ENCODE results near the gene VPS26B.
"Not testable (repeated sequence)": the region's sequence is repeated elsewhere in the genome, so short reads cannot be mapped to it uniquely, and the experiment has no call there.

VPS26B gene

DNA sequence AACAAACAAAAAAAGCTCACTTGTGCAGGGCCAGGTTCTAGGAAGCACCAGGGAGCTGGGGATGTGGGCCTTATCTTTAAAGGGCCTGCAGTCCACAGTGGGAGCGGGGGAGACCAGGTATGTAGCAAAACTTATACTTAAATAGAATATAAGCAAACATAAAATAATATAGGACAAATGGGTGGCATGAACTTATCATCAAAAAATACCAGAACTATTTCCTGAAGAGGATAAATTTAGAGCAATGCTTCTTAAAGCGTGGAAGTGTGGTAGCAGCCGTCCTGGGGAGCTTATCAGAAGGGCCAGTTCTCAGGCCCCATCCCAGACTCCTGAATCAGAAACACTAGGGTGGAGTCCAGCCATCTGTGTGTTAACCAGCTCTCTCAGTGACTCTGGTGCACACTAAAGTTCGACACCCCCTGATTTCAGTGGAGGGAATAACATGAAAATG lies 9.3 kb downstream of the VPS26B start:
- no peak for DNase-seq

DNA sequence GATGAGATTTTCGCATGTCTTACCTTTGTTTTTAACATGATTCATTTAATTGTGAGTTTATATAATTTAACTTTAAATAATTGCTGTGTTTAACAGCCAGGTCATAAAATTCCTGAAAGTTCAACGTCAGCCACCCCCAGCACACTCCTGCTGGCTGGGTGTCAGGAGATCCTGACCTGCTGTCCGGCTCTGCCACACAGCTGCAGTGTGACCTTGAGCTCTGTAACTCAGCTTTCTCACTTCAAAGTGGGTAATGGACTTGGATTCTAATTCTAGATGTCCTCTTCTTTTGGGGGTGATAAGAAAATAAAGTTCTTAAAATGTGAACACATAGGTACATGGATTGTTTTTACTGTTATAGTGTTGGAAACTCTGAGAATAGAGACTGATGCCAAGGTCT lies 10.9 kb downstream of the VPS26B start:
- DNase-seq, result no peak

DNA sequence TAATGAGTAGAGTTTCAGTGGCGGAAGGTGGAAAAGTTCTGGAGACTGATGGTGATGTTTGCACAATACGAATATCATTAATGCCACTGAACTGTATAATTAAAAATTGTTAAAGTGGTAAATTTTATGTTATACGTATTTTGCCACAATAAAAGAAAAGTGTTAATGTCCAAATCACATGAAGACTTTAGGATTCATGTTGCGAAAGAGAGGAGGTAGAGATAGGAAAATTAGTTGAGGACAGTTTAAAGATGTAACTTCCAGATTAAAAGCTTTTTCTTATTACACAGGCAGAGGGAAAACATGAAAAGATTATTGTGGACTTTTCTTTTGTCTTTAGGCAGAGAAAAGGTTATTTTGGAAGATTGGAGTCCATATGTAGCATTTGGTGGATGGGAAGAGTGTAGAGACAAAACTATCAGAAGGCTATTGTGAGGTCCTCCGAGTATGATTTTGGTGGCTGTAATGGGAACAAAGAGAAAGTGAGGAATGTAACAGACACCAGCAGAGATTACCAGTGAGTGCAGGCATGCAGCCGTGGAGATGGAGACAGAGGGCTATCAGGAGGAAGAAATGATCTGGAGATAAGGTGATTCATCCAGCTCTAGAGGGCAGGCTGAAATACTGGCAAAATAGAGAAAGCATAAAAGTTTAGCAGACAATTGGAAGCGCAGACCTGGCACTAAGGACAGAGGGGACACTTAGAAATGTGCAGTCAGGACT lies 12.5 kb downstream of the VPS26B start:
- DNase-seq, result no peak

DNA sequence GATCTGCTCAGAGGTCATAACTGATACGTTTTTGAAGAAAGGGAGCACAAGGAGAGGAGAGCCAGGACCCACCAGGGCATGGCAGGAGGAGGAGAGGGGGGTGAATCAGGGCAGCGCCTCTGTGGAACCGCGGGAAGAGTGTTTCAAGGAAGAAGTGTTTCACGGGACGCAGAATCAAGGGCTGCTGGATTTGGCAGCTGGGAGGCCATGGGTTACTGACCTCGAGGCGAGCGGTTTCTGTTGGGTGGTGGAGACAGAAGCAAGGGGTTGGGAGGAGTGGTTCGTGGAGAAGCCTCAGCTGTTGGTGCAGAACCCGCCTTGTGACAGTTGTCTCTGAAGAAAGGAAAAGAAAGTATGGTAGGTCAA lies 13.1 kb downstream of the VPS26B start:
- no peak for DNase-seq

DNA sequence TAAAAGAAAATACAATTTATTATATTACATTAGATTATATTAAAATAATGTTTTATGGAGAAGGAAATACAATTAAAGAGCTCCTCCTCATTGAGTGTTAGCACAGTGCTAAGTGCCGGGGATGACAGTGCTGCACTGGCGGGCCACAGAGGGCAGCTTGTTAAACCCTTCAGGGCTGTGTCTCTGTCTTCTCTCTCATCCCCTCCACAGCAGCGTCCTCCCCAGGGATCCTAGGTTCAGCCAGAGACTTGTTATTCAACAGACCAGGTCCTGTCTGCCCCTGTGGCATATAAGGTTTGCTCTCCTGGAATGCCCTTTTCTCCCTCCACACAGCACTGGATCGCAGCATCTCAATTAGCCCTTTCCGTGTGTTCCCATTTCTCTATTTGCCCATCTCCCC lies 14.5 kb downstream of the VPS26B start:
- DNase-seq, result no peak

DNA sequence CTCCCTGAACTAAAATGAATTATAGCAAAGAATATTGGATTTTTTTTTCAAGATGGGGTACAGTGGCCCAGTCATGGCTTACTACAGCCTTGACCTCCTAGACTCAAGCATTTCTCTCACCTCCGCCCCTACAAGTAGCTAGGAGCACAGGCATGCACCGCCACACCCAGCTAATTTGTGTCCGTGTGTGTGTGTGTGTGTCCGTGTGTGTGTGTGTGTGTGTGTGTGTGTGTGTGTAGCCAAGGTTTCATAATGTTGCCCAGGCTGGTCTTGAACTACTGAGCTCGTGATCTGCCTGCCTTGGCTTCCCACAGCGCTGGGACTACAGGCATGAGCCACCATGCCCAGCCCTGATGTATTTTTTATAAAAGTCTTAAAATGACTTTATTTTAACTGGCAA lies 16.1 kb downstream of the VPS26B start:
- DNase-seq, result no peak

DNA sequence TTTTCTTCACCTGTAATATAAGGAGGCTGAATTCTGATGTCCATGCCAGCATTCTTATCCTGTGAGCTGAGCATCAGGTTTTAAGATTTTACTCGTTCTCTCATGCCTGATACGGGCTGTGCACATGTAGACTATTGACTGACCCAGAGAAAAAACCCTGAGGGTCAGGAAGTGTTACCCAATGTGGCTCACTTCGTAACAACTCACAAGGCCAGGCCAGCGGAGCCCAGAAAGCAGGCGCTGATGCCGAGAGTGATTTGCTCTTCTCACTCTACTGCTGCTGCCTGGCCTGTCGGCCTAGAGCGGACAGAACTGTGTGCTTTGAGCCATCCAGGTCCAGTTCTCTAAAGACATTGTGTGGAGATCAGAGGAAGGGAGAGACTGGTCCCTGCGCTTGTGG lies 17.9 kb downstream of the VPS26B start:
- no peak for DNase-seq

DNA sequence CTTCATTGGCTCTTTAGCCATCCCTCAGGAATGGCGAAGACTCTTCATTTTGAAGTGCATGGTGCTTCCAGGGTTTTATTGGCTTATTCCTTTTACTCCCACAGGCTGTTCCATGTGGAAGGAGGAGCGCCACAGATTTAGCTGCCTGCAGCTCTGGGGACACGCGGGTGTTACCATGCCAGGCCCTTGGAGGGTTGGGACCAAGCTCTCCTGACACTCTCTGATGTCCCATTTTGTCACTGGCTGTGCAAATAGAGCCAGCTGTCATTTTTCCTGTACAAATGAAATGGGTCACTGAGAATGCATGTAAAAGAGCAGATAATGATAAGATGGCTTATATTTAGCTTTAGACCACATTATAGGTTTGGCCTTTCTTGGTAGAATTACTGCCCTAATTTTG lies 19.4 kb downstream of the VPS26B start:
- DNase-seq, result no peak

DNA sequence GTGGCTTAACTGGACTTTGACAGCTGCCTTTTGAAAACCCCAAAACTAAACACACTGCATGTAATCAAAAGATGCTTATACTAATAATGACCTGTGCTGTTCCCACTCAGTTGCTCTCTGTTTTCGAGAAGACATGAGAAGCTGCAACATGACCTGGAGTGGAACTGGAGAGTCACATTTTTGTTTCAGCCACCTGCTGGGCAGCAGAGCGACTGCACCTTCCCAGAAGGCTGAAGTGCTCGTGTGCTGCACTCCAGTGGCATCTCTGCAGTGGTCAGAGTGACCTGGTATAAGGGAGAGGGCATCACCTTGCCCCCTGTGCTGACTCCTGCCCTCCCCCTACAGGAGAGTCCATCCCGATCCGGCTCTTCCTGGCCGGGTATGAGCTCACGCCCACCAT lies 20.1 kb downstream of the VPS26B start:
- no peak for DNase-seq

DNA sequence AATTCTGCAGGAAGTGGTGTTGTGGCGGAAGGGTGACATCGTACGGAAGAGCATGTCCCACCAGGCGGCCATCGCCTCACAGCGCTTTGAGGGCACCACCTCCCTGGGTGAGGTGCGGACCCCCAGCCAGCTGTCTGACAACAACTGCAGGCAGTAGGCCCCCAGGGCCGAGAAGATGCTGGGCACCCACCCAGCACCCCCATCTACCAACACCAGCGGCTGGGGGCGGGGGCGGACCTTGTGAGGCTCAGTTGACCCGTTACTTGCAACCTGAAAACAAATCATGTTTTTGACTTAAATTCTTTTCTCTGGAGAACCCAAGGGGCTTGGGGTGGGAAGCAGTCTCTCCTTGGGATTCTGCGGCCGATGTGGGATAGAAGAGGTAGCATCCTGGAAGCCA lies 21.0 kb downstream of the VPS26B start:
- no peak for DNase-seq

DNA sequence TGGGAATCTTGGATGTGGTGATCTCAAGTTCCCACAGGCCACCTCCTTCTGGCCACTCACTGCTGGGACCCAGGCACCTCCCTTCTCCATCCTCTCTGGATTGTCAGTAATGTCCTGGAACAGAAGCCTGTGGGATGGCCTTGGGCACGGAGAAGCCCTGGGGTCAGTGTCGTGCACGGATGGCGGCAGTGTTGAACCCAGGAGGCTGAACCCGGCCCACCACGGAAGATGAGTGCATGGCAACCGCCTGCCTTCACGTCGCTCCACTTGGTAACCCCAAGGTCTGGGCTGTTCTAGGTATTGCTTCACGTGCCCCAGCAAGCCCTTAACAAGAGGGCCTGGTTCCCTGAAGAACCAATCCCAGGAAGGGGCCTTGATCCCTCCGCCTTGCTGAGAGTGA lies 21.6 kb downstream of the VPS26B start:
- no peak for DNase-seq

DNA sequence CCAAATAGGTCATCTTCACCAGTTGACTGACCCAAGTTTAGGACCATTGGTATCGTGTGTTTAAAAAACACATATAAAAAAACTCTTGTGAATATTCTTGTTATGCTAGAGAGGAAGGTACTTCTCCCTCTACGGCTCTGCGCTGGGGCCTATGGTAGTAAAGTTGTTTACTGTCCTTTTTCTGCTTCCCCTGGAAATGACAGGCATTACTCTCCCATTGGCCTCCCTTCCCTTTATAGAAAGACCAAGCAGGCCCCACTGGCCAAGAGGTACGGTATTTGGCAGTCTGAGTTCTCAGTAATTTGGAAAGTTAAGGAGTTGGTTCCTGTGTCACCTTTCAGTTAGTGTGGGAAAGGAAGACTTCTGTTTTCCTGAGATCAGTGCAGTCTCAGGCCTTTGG lies 22.2 kb downstream of the VPS26B start:
- no peak for DNase-seq

DNA sequence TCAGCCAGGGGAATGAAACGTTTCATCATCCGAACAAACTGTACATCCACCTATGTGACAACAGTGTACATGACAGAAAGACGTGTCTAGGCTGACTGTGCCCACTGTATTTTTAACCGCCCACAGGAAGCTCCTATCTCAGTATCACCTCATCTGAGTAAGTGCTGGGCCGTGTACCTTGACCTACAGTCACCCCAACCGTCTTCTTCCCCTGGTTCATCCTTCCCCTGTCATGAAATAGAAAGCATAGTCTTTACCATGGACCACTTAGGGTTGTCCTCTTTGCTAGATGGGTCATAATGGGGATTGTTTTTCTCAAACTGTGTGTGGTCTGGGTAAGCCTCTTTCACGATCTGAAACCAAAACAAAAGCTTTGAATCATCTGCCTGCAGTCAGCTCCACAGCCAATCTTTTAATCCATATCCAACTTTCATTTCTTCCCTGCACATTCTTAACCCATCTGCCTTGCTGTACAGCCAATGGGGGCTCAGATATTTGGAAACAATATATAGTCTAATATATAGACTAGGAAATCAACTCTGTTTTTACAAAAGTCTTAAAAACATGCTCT lies 24.5 kb downstream of the VPS26B start:
- DNase-seq, result no peak

DNA sequence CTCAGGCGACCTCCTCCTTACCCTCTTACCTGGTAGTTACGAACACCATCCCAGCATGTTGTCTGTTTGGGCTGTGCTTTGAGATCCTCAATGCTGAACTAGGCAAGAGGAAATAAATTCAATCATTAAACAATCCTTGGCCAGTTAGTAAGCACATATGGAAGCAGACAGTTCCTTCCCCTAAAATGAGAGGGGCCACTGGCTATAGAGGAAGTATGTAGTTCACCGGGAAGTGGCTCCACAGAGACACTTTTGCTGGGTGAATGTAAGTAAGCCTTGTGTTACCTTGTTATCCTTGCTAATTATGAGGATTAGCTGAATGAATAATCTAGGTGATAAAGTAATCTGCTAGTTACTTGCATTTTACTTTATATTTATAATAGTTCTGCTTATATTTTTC lies 25.8 kb downstream of the VPS26B start:
- DNase-seq, result no peak

DNA sequence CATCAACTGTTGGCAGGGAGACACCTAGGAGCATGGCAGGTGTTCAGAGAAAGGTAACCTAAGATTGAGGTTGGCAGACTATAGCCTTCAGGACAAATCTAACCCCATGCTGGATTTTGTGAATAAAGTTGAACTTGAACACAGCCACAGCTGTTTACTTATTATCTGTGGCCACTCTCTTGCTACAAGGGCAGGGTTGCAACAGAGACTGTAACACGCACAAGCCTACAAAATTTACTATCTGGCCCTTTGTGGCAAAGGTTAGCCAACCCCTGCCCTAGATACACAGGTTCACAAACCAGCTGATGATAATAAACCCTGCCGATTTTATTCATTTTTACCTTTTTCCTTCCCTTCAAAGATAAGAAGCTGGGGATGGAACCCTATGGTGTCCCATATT lies 26.2 kb downstream of the VPS26B start:
- DNase-seq, result no peak

DNA sequence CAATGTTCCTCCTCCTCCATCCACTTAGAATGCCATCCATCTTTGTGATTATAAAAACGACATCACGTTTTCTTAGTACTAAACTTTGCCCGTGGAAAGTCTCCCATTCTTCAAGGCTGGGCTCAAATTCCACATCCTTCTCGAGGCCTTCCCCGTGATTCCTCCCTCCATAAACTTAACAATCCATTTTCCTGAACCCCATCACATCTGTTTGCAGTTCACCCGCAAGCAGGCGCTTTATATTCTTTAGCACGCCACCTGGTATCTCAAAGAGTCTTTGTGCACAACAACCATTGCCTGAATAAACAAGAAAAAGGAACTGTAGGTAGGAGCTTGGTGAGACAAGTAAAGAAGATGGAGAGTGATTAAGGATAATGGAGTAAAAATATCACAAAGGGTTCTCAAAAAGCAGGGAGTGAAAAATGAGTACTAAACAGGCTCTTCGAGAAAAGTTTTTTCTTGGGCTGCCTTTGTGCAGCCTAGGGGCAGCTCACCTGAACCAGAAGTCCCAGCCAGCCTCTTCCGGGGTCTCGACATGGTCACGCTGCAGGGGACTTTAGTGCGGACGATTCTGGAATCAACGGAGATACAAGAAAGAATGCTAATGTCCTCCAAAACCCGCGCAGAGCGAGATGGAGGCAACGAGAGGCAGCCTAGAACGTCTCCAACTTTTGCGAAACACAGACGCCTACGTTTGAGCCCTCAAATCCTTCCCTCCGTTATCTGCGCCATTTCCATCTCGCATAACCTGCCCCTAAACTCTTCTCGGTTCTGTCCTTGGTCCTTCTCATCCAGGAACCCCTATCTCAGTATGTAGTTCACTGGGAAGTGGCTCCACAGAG lies 28.1 kb downstream of the VPS26B start:
- DNase-seq, result no peak

DNA sequence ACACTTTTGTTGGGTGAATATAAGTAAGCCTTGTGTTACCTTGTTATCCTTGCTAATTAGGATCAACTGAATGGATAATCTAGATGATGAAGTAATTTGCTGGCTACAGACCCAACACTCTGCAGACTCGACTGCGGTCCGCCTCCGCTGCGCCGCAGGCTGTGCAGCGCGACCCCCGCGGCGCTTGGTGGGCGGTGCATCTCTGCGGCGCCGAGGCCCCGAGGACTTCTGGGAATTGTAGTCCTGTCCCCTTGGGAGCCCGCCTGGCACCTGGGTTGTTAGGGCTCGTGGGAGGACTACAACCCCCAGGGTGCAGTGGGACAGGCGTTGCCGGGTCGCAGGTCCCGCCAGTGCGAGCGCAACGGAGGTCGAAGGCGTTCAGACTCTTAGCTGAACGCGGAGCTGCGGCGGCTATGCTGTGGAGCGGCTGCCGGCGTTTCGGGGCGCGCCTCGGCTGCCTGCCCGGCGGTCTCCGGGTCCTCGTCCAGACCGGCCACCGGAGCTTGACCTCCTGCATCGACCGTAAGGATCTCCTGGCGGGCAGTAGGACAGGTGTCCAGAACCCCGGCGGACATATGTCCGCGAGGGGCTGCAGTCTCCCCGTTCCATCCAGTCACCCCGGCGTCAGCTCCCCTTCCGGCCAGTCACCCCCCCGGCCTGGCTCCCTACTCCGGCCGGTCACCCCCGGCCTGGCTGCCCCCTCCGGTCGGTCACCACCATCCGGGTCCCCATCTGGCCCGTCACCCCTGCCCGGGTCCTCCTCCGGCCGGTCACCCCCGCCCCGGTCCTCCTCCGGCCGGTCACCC lies 28.9 kb downstream of the VPS26B start, which contains the start of the genes ACAD8 and THYN1:
ACAD8 (plus strand) TSS at position 381 of the 806 bp plus-strand sequence; CDS start at position 414, 33 bp downstream.
THYN1 (minus strand) TSS at position 165 of the 806 bp plus-strand sequence. CDS start 470 bp downstream, outside the sequence.
- DNase-seq, result peak; percentile 94 to 96

DNA sequence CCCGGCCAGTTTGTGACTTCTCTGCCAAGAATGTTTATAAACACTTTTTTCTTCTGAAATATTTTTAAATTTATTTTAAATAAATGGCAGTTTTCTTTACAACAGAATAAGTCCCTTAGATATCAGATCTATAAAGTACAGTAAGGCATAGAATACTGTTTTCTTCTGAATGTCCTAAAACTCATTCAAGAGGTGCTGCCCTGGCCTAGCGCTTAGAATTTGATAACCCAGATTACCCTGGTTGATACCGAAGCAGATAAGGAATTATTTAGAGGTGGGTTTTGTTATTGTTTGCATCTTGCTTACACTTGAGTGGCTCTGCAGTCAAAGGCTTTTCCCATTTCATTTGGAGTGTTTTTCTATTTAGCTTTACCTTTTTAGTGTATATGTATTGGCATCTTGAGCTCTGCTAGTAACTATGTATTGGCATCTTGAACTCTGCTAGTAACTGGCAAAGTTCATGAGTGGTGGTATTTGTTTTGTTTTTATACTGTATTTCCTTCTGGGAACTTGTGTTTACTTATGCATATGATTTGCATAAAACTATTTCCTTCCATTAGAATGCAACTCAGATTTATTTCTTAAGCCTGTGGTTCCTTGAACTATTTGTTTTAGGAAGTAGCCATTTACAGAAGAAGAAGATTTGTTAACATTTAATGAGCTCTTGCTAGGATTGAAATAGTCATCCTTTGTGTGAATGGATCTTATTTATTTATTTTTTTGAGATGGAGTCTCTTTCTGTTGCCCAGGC lies 30.1 kb downstream of the VPS26B start:
- no peak for DNase-seq

DNA sequence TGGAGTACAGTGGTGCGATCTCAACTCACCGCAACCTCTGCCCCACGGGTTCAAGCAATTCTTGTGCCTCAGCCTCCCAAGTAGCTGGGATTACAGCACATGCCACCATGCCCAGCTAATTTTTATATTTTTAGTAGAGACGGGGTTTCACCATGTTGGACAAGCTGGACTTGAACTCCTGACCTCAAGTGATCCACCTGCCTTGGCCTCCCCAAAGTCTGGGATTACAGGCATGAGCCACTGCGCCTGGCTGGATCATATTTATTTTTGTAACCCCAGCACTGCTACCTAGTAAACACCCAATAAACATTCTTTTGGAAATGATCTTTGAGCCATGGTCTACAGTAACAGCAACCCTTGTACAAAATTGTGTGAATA lies 30.7 kb downstream of the VPS26B start:
- DNase-seq, result not testable (repeated sequence)

DNA sequence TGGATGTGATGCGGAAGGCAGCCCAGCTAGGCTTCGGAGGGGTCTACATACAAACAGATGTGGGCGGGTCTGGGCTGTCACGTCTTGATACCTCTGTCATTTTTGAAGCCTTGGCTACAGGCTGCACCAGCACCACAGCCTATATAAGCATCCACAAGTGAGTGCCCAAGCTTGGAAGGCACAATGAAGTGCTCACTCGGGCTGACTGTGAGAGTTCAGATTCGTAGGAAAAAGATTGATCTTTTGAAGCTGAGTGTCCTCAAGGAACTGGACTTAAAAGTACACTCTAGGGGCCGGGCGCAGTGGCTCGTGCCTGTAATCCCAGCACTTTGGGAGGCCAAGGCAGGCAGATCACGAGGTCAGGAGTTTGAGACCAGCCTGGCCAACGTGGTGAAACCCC lies 32.6 kb downstream of the VPS26B start:
- no peak for DNase-seq

DNA sequence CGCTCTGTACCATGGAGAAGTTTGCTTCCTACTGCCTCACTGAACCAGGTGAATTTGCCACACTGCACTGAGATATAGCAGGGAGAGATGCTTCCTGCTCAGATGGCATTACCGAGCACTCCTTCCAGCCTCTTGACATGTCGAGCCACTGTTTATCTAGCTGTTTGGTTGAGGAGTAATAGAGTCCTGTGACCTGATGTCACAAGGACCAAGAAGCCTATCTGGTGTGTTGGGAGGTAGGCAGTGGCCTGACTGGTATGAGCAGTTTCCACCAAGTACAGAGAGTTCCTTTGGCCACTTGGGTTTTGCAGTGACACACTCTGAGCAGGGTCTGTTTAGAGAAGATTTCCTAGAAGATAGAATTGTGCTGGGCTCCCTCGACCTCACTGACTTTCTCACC lies 34.1 kb downstream of the VPS26B start:
- DNase-seq, result no peak

DNA sequence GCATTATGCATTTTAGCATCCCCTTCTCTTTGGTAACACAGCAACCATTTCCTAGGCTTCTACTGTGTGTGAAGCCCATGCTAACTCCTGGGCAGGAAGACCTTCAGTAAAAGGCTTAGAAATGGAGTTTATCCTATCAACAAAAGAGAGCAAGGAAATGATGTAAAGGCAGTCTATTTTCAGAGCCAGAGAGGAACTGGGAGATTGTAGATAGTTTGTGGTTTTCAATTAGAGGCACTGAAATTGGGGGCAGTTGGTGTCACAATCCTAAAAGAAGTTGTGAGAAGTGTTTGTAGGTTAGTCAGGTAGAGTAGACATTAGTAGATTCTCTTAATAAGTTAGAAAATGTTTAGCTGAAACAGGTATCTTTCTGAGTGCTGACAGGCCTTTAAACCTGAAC lies 36.0 kb downstream of the VPS26B start:
- DNase-seq, result no peak
